SK-N-SH (cell line): Measurements from ENCODE around the gene CNTNAP2.

Experiments used
- CHD2 ChIP-seq: fragments of 150-350 bp; IDR thresholded peaks from 2 replicates; pipeline ENCODE4 v1.6.1; 2018; ENCODE audit warnings: low read length; ENCODE audit not compliant: partially characterized antibody
- RAD21 ChIP-seq: IDR thresholded peaks from 2 replicates; pipeline ENCODE4 v1.6.1; 2012; ENCODE audit warnings: mild to moderate bottlenecking, low read length
- REST ChIP-seq: IDR thresholded peaks from 2 replicates; pipeline ENCODE4 v1.6.1; 2012; ENCODE audit warnings: mild to moderate bottlenecking, low read depth, low read length, moderate library complexity

GRCh38 chr7:148175512-148175911, 2058.9 kb downstream of the CNTNAP2 start:
- TF ChIP-seq RAD21 (no peak), CHD2 (no peak), REST (no peak)
